Activated CD4-positive, alpha-beta T cell treated with anti-CD3 and anti-CD28 coated beads, Interleukin-2, amount 10 ng/mL, durations not matched to agents 7 days and 5 days (primary cell): ENCODE data around the gene GPR87. TPM values are rescaled to one million over a fixed set of nuclear protein-coding genes. Genes with fewer than 3 reads are reported as not detected.

Source experiments
- CTCF ChIA-PET: fragments of 350-600 bp; sonication (Branson Sonifier 250); formaldehyde crosslinking; loops from one replicate; lab custom pipeline; 2021; ENCODE audit warnings: antibody characterized with exemption; lab: Charles Lee
- POLR2A ChIA-PET: fragments of 350-600 bp; sonication (Branson Sonifier 250); formaldehyde crosslinking; loops from one replicate; lab custom pipeline; 2021; ENCODE audit warnings: antibody characterized with exemption; lab: Charles Lee
- DNase-seq: peaks from one replicate; pipeline ENCODE4 v3.0.0-alpha.2; 2020
- H3K27ac Mint-ChIP-seq: one replicate; pipeline ENCODE4 v1.8.0; 2021; ENCODE audit warnings: mild to moderate bottlenecking, moderate library complexity, mixed read lengths
- H3K27me3 Mint-ChIP-seq: one replicate; pipeline ENCODE4 v1.8.0; 2021; ENCODE audit warnings: mixed read lengths
- H3K36me3 Mint-ChIP-seq: one replicate; pipeline ENCODE4 v1.8.0; 2021; ENCODE audit warnings: low read depth, mixed read lengths
- H3K4me1 Mint-ChIP-seq: one replicate; pipeline ENCODE4 v1.8.0; 2021; ENCODE audit warnings: mixed read lengths
- H3K4me3 Mint-ChIP-seq: one replicate; pipeline ENCODE4 v1.8.0; 2021; ENCODE audit warnings: mild to moderate bottlenecking, moderate library complexity, mixed read lengths
- H3K9me3 Mint-ChIP-seq: one replicate; pipeline ENCODE4 v1.8.0; 2021; ENCODE audit warnings: mixed read lengths
- total RNA-seq, 2 experiments: library from RNA; stranded (reverse); gene quantifications; one replicate each; pipeline ENCODE4 v1.2.3, GENCODE V29; 2021

GPR87 gene
- total RNA-seq, 2 experiments from 2014 or later = 0.22 to 0.40 TPM

DNA sequence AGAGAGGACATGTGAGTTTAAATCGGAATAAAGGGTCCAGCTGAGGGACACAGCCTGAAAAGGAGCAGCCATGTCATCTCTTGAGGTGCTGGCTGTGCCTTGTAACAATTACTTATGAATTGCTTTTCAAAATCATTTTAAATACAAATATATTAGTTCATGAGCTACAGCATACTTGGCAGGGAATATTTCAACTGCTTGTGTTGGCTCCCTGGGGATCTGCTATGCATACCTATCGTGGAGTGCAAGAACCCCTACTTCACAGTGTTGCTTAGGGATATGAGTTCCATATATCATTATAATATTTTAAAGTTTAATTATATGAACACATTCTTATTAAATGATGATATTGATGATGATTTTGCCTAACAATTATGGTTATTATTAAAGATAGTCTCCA is 19.2 kb downstream of the GPR87 start:
- DNase-seq = no peak
- no peak overlapping the region for H3K4me3 Mint-ChIP-seq
- H3K9me3 Mint-ChIP-seq = no peaks in the 10 kb centered on the region
- POLR2A ChIA-PET = no interaction called here
- peaks cover 8% of the 10 kb centered on the region for H3K27me3 Mint-ChIP-seq
- CTCF ChIA-PET = interaction anchor here (0.7 to 1.5 kb wide), 2 partner anchors 8 to 21 kb away, joined by 3 read pairs; no protein-coding TSS in a partner anchor
- no peaks in the 10 kb centered on the region for H3K36me3 Mint-ChIP-seq
- no peak overlapping the region for H3K27ac Mint-ChIP-seq
- H3K4me1 Mint-ChIP-seq = peaks cover 4% of the 10 kb centered on the region

DNA sequence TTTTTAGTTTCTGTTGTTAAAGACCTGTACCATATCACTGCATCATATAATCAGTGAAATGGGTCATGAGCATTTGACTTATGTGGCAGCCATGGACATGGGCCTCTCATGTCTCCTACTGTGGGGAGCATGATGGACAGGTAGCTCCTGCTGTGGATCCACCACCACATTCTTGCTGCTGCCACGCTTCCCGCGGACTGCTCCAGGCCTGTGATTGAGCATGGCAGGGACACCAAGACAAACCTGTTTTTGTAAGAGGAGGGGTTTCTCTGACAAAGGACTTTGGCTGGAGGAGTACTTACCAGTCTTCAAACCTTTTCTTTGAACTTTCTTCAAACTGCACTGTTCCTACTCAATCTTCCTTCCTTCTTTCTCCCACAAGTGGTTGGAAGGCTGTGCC is 20.4 kb downstream of the GPR87 start:
- Mint-ChIP-seq H3K4me3 (no peak overlapping the region), H3K27ac (no peak overlapping the region), H3K4me1 (no peaks in the 10 kb centered on the region), H3K27me3 (peaks cover 8% of the 10 kb centered on the region), H3K9me3 (no peaks in the 10 kb centered on the region), H3K36me3 (no peaks in the 10 kb centered on the region)
- no peak for DNase-seq
- ChIA-PET CTCF (no interaction called here), POLR2A (no interaction called here)

DNA sequence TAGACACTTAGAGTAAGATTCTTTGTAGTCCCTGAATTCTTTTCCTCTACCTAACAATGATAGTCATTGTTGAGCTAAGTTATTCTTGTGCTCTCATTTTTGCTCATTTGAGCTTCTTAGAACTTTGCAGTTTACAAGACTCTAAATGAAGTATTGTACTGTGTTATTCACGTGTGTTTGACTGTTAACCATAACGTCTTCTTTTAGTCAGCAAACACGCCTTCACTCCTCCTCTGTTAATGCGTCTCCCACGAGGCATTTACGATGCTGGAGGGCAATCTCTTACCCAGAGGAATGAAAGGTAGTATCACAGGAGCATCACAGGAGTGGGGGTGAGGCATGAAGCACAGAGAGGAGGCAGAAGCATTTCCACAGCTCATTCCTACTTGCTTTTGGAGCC is 23.5 kb downstream of the GPR87 start:
- Mint-ChIP-seq H3K27me3 (peaks cover 2% of the 10 kb centered on the region), H3K9me3 (no peaks in the 10 kb centered on the region), H3K4me3 (no peak overlapping the region), H3K27ac (no peak overlapping the region), H3K4me1 (no peaks in the 10 kb centered on the region), H3K36me3 (no peaks in the 10 kb centered on the region)
- POLR2A ChIA-PET = no interaction called here
- CTCF ChIA-PET = interaction anchor here (0.8 to 1.4 kb wide), 4 partner anchors 10 to 57 kb away, joined by 3 to 4 read pairs (median 4); no protein-coding TSS in a partner anchor
- DNase-seq = no peak

GRCh38 chr3:151290673-151291072 is 25.9 kb downstream of the GPR87 start:
- POLR2A ChIA-PET = no interaction called here
- Mint-ChIP-seq H3K9me3 (no peaks in the 10 kb centered on the region), H3K27me3 (no peaks in the 10 kb centered on the region), H3K4me3 (no peak overlapping the region), H3K4me1 (no peaks in the 10 kb centered on the region), H3K27ac (no peak overlapping the region), H3K36me3 (no peaks in the 10 kb centered on the region)
- CTCF ChIA-PET = interaction anchor here (1.3 kb wide), 1 partner anchor 56 kb away, joined by 3 read pairs; no protein-coding TSS in a partner anchor
- DNase-seq = no peak

- Mint-ChIP-seq H3K36me3 (no peaks in the 10 kb centered on the region), H3K27me3 (no peaks in the 10 kb centered on the region), H3K27ac (no peak overlapping the region), H3K9me3 (no peaks in the 10 kb centered on the region), H3K4me1 (peaks cover 5% of the 10 kb centered on the region), H3K4me3 (no peak overlapping the region)
- ChIA-PET CTCF (interaction anchor here (1.4 kb wide), 1 partner anchor 122 kb away, joined by 5 read pairs; no protein-coding TSS in a partner anchor), POLR2A (no interaction called here)
- no peak for DNase-seq
These were observed 27.2 kb downstream of the GPR87 start for GRCh38 chr3:151289445-151289844.

DNA sequence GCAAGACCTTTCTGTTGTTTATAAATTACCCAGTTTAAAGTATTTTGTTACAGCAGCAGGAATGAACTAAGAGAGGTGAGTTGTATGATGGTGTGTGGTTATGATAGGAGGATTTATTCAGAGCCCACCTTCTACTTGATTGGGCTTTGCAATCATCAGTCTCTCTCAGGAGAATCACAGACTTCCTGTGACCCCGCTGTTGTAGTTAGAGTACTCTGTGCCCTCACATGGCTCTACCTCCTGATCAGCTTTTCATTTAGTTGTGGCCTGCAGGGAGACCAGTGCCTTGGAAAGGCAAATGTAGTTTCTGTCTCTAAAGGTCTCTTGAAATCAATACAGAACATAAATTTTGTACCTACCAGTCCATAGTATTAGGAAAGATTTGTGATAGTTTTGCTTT is 30.7 kb downstream of the GPR87 start:
- CTCF ChIA-PET = interaction anchor here (1.1 to 1.8 kb wide), 4 partner anchors 13 to 123 kb away, joined by 4 to 6 read pairs (median 4); no protein-coding TSS in a partner anchor

GRCh38 chr3:151283907-151284461 is 32.6 kb downstream of the GPR87 start:
- peak overlapping the region; percentile 9 for H3K4me3 Mint-ChIP-seq
- no peaks in the 10 kb centered on the region for H3K9me3 Mint-ChIP-seq
- peak overlapping the region; percentile 67 for H3K27ac Mint-ChIP-seq
- POLR2A ChIA-PET = no interaction called here
- no peaks in the 10 kb centered on the region for H3K27me3 Mint-ChIP-seq
- H3K4me1 Mint-ChIP-seq = peaks cover 36% of the 10 kb centered on the region
- H3K36me3 Mint-ChIP-seq = no peaks in the 10 kb centered on the region
- CTCF ChIA-PET = interaction anchor here (0.6 to 1.7 kb wide), 8 partner anchors 21 to 116 kb away, joined by 3 to 5 read pairs (median 4); no protein-coding TSS in a partner anchor
- DNase-seq = peak; percentile 32

More for the DNA sequence above, 30.7 kb downstream of the GPR87 start:
- Mint-ChIP-seq H3K27ac (no peak overlapping the region), H3K4me3 (no peak overlapping the region), H3K9me3 (no peaks in the 10 kb centered on the region), H3K4me1 (peaks cover 27% of the 10 kb centered on the region), H3K36me3 (no peaks in the 10 kb centered on the region), H3K27me3 (no peaks in the 10 kb centered on the region)
- POLR2A ChIA-PET = no interaction called here
- no peak for DNase-seq

- ChIA-PET POLR2A (no interaction called here), CTCF (interaction anchor here (0.8 to 1.7 kb wide), 3 partner anchors 56 to 115 kb away, joined by 4 to 12 read pairs (median 5); no protein-coding TSS in a partner anchor)
- Mint-ChIP-seq H3K4me1 (peaks cover 42% of the 10 kb centered on the region), H3K27ac (peak overlapping the region; percentile 60), H3K9me3 (no peaks in the 10 kb centered on the region), H3K36me3 (no peaks in the 10 kb centered on the region), H3K4me3 (no peak overlapping the region), H3K27me3 (no peaks in the 10 kb centered on the region)
- no peak for DNase-seq
These were observed 33.2 kb downstream of the GPR87 start for GRCh38 chr3:151283387-151283786.

- peak; percentile 36 for DNase-seq
- ChIA-PET CTCF (interaction anchor here (0.9 to 6.1 kb wide), 5 partner anchors 56 to 115 kb away, joined by 3 to 55 read pairs (median 4); no protein-coding TSS in a partner anchor), POLR2A (no interaction called here)
- no peaks in the 10 kb centered on the region for H3K36me3 Mint-ChIP-seq
- H3K4me1 Mint-ChIP-seq = peaks cover 46% of the 10 kb centered on the region
- peak overlapping the region; percentile 60 for H3K27ac Mint-ChIP-seq
- H3K27me3 Mint-ChIP-seq = no peaks in the 10 kb centered on the region
- no peak overlapping the region for H3K4me3 Mint-ChIP-seq
- H3K9me3 Mint-ChIP-seq = no peaks in the 10 kb centered on the region
These were observed 33.7 kb downstream of the GPR87 start for GRCh38 chr3:151282921-151283320.

DNA sequence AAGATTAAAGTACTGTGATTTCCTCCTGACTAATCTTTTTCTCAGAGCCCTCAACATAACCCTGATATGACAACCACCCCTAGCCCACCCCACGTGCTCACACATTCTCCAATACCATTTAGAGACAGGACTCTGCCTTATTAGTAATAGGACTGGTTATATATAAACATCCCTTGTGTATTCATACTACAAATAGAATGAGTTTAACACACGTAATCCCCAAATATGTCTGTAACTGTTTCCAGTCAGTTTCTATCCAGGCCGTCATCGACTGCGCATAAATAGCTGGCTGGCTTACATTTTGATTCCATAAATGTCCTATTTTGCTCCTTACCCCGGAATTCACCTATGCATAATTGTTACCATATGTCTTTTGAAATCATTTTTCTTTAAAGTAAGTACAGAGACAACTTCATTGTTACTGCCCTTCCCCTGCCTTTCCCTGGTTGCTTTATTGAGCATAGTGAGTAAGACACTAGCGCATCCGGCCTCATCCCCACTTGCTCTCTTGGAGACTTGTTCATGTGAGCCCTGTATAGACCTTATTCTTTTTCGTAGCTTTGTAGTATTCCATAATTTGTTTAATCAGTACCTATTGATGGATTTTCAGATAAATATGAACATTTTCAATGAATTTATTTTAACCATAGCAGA is 34.8 kb downstream of the GPR87 start:
- no peak overlapping the region for H3K4me3 Mint-ChIP-seq
- no peaks in the 10 kb centered on the region for H3K9me3 Mint-ChIP-seq
- peaks cover 52% of the 10 kb centered on the region for H3K4me1 Mint-ChIP-seq
- ChIA-PET CTCF (interaction anchor here (0.7 to 6.1 kb wide), 10 partner anchors 11 to 1879 kb away, joined by 3 to 55 read pairs (median 4); no protein-coding TSS in a partner anchor), POLR2A (no interaction called here)
- H3K36me3 Mint-ChIP-seq = no peaks in the 10 kb centered on the region
- no peak overlapping the region for H3K27ac Mint-ChIP-seq
- no peak for DNase-seq
- H3K27me3 Mint-ChIP-seq = no peaks in the 10 kb centered on the region

DNA sequence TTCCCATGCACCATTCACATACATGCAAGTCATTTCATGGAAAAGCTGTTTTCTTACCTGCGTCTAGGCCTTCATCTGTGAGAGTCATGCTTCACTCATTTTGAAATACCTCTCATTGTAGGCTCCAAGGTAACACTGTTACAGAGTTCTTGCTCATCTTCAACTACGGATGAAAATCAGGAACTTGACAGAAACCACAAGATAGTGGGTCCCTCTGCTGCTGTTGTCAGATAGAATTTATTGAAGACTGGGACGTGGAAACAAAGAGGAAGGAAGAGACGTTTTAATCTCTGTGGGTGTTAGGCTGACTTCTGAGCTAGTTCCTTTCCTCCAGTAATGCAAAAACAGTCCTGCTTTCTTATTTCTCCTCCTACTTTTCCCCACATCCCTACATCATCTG is 38.4 kb downstream of the GPR87 start, which contains the start of gene P2RY14:
P2RY14 (minus strand) TSS at position 313 of the 400 bp plus-strand sequence. CDS start 64,226 bp downstream, outside the sequence.
- POLR2A ChIA-PET = no interaction called here
- Mint-ChIP-seq H3K4me1 (peaks cover 62% of the 10 kb centered on the region), H3K27ac (peak within 1 kb of the TSS; percentile 55), H3K9me3 (no peaks in the 10 kb centered on the region), H3K27me3 (no peaks in the 10 kb centered on the region), H3K36me3 (no peaks in the 10 kb centered on the region), H3K4me3 (no peak within 1 kb of the TSS)
- CTCF ChIA-PET = interaction anchor here (0.8 to 6.1 kb wide), 10 partner anchors 11 to 192 kb away, joined by 3 to 55 read pairs (median 5); partner anchors contain the start of gene MED12L
- no peak for DNase-seq

DNA sequence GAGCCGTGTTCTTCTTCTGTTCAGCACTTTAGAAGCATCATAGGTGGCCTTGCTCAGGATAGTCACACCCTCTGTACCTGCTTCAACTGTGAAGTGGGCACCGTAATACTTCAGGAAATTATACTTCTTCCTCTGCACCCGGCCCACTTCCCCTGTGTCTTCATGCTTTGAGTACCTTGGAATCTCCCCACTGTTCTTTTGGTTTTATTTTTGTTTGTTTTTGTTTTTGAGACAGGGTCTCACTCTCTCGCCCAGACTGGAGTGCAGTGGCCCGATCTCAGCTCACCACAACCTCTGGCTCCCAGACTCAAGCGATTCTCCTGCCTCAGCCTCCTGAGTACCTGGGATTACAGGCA is 40.0 kb downstream of the GPR87 start:
- POLR2A ChIA-PET = no interaction called here
- Mint-ChIP-seq H3K4me1 (peaks cover 51% of the 10 kb centered on the region), H3K27ac (peak overlapping the region; percentile 74), H3K27me3 (no peaks in the 10 kb centered on the region), H3K36me3 (no peaks in the 10 kb centered on the region), H3K9me3 (no peaks in the 10 kb centered on the region), H3K4me3 (peak overlapping the region; percentile 26)
- CTCF ChIA-PET = interaction anchor here (1.4 to 5.0 kb wide), 3 partner anchors 9 to 109 kb away, joined by 3 to 45 read pairs (median 11); no protein-coding TSS in a partner anchor
- peak; percentile 33 for DNase-seq
